NCI-H1930 (cell line): ENCODE measurements around the gene C11orf58.

Experiments used
- DNase-seq, 2 experiments: peaks; one replicate each; lab custom pipeline; 2025; lab: John Stamatoyannopoulos, UW

The C11orf58 gene

DNA sequence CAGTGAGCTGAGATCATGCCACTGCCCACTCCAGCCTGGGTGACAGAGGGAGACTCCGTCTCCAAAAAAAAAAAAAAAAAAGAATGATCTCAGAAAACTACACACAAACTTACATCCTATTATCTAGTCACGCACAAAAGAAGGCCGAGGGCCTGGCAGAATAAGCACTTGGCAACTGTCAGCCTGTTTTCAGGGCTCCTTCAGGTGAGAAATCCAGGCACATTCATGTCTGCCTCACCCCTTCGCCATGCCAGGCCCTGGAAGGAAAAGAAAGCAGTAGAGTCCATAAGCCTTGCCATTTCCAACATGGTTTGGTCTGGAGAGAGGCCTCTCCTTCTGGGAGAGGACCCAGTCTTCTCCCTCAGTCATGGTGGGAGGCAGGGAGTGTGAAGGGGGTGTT, 30.9 kb downstream of the C11orf58 start:
- no peak for DNase-seq

GRCh38 chr11:16770016-16770415, 31.6 kb downstream of the C11orf58 start:
- DNase-seq = no peak

DNA sequence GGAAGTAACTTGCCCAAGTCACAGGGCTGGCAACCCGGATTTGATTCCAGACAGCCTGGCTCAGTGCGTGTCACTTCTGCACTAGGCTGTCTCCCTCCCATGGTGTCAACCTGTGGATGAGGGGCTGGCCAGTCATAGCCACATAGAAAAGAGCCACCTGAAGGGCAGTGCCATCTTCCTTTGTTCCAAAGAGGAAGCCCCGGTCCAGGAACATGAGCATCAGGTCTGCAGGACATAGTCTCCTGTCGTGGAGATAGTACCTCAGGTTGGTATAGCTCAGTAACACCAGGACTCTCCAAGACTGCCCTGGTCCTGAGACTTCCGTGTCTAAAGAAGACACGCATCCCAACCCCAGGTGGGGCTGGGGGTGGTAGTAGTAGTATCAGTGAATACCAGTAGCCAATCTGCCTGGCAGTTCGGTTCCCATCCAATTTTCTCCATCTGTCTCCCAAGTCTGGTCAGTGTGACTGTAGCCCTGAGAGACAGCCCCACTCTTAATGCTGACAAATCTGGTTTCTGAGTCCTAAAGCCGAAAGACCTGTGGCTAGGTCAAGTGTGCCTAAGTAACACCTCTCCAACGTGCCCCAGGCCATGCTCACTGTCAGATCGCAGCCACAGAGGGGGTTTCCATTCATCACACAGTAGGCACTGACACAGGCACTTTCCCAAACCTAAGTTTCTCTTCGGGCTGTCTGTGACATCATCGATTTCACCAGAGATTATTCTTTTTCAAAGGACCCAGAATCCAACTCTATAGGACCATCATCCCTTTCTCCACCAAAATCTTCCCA, 33.1 kb downstream of the C11orf58 start:
- no peak for DNase-seq

DNA sequence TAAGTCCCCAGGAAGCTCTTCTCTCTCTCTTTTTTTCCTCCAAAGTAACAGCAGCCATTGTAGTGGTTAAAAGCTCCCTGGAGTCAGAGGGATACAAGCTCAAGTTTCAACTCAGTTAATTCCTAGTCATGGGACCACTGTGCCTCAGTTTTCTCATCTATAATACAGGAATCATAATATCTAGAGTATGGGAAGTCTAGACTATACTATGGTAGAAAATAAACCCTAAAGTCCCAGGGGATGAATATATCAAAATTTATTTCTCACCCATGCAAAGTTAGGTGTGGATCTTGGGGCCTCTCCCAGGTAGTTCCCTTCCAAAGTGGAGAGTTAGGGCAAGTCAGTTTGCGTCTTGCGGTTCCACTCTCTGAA, 33.7 kb downstream of the C11orf58 start:
- DNase-seq = no peak

GRCh38 chr11:16773981-16774935, 35.8 kb downstream of the C11orf58 start:
- DNase-seq = no peak

- DNase-seq = no peak
These were observed 36.6 kb downstream of the C11orf58 start for GRCh38 chr11:16774936-16775613.

DNA sequence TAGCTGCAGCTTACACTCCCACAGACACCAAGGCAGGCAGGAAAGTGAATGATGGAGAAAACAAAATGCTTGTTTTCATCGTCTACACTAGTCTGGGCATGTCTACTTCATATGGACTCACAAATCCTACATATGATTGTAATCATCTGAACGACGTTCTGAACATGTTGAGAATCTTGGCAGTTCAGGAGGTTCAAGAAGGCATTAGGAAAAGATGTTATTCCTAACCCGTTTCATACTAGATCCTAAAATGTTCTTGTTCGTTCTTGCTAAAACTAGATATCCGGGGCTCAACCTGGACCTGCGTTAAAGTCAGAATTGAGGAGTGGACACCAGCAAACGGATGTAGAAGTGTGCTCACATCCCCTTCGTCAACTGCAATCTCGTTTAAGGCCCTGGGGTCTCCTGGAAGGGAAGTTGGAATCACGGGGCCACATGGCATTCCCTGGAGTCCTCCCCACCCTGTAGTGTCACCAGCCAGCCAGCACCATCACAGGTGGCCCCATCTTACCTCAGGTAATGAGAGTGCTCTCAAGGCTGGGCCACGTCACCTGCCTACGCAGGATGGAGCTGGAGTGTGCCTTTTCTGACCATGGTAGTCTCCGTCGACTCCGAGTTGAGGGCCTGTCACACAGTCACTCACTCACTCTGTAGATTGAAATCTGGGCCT, 37.3 kb downstream of the C11orf58 start:
- DNase-seq = no peak

- no peak for DNase-seq
These were observed 38.5 kb downstream of the C11orf58 start for GRCh38 chr11:16776711-16777612.

DNA sequence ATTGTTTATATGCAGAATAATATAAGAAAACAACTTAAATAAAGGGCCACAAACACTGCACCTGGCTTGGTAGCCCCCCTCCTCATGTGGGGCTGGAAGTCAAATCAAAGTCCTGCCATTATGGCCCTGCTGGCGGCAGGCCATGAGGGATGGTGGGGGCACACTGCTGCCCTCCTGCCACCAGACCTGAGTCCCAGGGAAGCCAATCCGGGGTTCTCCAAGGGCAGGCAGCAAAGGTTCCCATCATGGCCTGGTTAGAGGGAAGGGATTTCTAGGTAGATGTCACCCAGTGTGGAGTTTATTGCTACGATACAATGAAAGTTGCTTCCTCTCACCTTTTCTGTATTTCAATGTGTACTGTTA, 39.1 kb downstream of the C11orf58 start:
- no peak for DNase-seq

GRCh38 chr11:16778286-16778685, 39.8 kb downstream of the C11orf58 start:
- DNase-seq = no peak

- no peak for DNase-seq
These were observed 40.4 kb downstream of the C11orf58 start for GRCh38 chr11:16778876-16779275.

- no peak for DNase-seq
These were observed 41.0 kb downstream of the C11orf58 start for GRCh38 chr11:16779436-16779835.

- DNase-seq = no peak
These were observed 41.7 kb downstream of the C11orf58 start for GRCh38 chr11:16780146-16780545.

DNA sequence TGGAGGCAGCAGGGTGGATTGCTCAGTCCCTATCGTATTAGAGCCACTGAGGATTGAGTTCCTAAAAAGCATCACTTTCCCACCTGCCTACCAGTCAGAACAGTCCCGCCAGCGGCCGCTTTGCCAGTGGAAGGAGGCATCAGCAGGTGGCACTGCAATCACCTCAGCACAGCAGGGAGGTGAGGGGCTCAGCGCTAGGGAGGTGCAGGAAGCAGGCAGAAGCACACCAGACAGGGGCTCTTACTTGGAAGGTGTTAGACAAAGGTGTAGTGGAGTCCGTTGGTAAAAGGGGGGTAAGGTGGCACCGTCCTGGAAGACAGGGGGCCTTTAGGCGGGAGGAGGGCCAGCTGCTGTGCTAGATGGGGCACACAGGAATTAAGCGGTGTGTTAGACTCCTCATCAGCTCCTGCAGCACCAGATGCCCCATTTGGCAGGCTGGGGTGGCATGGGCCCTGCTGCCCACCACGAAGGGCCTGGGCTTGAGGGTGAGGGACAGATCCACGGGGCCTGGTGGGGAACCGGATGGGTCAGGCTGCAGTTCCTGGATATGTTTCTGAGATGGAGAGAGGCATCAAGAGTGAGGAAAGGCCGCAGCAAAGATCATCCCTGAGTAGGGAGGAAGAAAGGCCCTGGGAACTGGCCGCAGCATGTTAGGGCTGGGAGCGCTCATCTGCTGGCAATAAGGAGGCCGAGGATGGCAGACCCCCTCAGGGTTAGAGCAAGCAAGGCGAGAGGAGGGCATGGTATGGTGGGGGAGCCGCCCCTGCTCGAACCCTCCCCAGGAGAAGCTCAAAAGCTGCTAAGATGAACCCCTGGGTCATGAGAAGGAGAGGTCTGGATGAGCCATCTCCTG, 42.5 kb downstream of the C11orf58 start:
- DNase-seq = no peak

GRCh38 chr11:16781936-16782919, 43.8 kb downstream of the C11orf58 start:
- no peak for DNase-seq

GRCh38 chr11:16783321-16783801, 44.9 kb downstream of the C11orf58 start:
- DNase-seq = no peak

DNA sequence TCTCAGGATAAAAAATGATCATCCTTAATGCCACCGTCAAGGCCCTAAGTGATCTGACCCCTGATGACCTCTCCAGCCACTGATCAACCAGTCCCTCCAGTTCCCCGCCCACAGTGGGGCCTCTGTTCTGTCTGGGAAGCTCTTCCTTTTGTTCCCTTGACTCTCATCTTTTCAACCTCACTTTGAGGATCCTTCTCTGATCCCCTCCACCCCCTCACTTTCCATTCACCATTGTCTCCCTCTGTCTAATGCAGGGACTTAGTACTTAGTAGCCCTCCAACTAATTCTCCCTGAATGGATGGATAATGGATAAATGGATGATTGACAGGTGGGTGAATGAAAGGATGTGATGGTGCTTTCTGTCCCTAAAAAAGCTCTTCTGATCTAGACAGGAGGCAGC, 45.6 kb downstream of the C11orf58 start:
- DNase-seq = no peak

GRCh38 chr11:16784666-16785065, 46.2 kb downstream of the C11orf58 start:
- no peak for DNase-seq
